ENCODE data around the gene ANGPT4. TPM values are rescaled to one million over a fixed set of nuclear protein-coding genes. Genes with fewer than 3 reads are reported as not detected.

ANGPT4 gene
- polyA plus RNA-seq, 1 of the 3 experiments (the other 2 are of a cell fraction) = not detected

DNA sequence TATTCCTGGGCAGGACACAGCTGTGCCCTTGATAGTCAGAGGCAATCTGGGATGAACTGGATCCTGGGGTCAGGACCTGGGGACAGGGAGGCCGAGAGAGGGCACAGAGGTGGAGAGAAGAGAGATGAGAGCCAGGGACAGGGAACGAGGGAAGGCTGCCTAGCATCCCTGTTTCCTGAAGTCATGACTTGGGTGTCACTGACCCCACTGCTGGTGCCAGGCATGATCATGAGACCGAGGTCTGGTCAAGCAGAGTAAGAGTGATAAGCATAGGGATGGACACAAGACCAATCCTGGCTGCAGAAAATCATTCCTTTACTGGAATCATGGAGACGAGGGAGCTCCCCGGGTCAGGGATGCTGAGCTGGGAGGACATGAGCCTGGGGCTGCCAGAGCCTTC, 46.5 kb downstream of the ANGPT4 start:
- Histone ChIP-seq H3F3A (replicated peaks; ENCODE audit: insufficient read depth) (no peaks in the 10 kb centered on the region), H3K4me1 (ENCODE audit: control insufficient read depth in 1 of 2, insufficient read depth in 2 of 2, low read depth in 1 of 2, low read length in 1 of 2) (no peaks in the 10 kb centered on the region), H3K36me3 (replicated peaks in 1 of 2; ENCODE audit: control insufficient read depth in 1 of 2, insufficient read depth in 2 of 2, low read length in 1 of 2) (no peaks in the 10 kb centered on the region), H3K9ac (no peak overlapping the region), H3K9me3 (no peaks in the 10 kb centered on the region), H4K20me1 (ENCODE audit: insufficient read depth) (no peaks in the 10 kb centered on the region), H3K27ac (ENCODE audit: low read depth in 2 of 2, low read length in 1 of 2) (no peak overlapping the region), H3K79me2 (ENCODE audit: insufficient read depth) (no peaks in the 10 kb centered on the region), H2AFZ (ENCODE audit: low read depth) (no peak overlapping the region), H3K27me3 (ENCODE audit: insufficient read depth) (no peaks in the 10 kb centered on the region), H3K9me2 (no peaks in the 10 kb centered on the region), H3K4me3 (ENCODE audit: low read depth in 2 of 2, low read length in 1 of 2) (no peak overlapping the region), H3K4me2 (no peak overlapping the region)
- WGBS (ENCODE audit: low lambda C conversion rate) = 24% methylated on average over 5 of the region's 5 CpGs
- DNase-seq = no peak
- no peak for TF ChIP-seq POLR2AphosphoS5 (IDR thresholded peaks at IDR 0.05; ENCODE audit: low read depth, low read length)
- CTCF ChIA-PET = interaction anchor here (1.1 kb wide), 1 partner anchor 20 kb away, joined by 3 read pairs; no protein-coding TSS in a partner anchor
- POLR2A ChIA-PET = no interaction called here

DNA sequence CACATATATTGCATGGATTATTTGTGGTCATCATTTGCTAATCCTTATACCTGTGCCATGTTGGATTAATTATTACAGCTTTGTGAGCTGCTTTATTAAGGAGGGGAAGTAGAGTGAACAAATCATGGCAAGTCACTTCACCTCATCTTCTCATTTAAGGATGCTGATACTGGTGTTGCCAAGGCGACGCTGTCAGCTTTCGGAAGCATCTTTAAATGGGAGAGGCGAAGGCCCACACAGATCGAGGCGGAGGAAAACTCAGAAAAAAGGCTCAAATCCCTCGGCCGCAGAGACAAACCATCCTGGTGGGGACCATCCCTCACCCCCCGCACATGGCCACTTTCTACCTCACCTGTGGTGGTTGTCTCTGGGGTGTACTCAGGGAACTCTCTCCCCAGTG, 47.9 kb downstream of the ANGPT4 start:
- WGBS (ENCODE audit: low lambda C conversion rate) = 87% methylated on average over 9 of the region's 9 CpGs
- no peak overlapping the region for H3K4me3 ChIP-seq (ENCODE audit: low read depth in 2 of 2, low read length in 1 of 2)

More for the DNA sequence above, 47.9 kb downstream of the ANGPT4 start:
- ChIA-PET POLR2A (no interaction called here), CTCF (no interaction called here)
- H4K20me1 ChIP-seq (ENCODE audit: insufficient read depth) = no peaks in the 10 kb centered on the region
- TF ChIP-seq POLR2AphosphoS5 (IDR thresholded peaks at IDR 0.05; ENCODE audit: low read depth, low read length) (no peak), TEAD4 (IDR thresholded peaks at IDR 0.05; ENCODE audit: borderline replicate concordance, insufficient read depth) (no peak), FOSL2 (IDR thresholded peaks at IDR 0.05; ENCODE audit: borderline replicate concordance, low read depth) (no peak), FOXJ3 (CRISPR knock-in tag; IDR thresholded peaks at IDR 0.05) (no peak), GABPA (IDR thresholded peaks at IDR 0.05; ENCODE audit: low read depth) (no peak), TAF1 (IDR thresholded peaks at IDR 0.05; ENCODE audit: borderline replicate concordance, low read depth, low read length) (no peak), NRF1 (IDR thresholded peaks at IDR 0.05; ENCODE audit: low read depth, low read length) (no peak), RCOR1 (IDR thresholded peaks at IDR 0.05; ENCODE audit: low read length) (no peak), TCF12 (IDR thresholded peaks at IDR 0.05) (no peak), EP300 (IDR thresholded peaks at IDR 0.05; ENCODE audit: borderline replicate concordance in 1 of 2, low read depth in 1 of 2, low read length in 1 of 2) (no peak), GATA2 (CRISPR knock-in tag; IDR thresholded peaks at IDR 0.05) (no peak), YY1 (IDR thresholded peaks at IDR 0.05; ENCODE audit: low read depth) (no peak)
- TF ChIP-seq, protein P1, sequence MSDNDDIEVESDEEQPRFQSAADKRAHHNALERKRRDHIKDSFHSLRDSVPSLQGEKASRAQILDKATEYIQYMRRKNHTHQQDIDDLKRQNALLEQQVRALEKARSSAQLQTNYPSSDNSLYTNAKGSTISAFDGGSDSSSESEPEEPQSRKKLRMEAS (IDR thresholded peaks at IDR 0.05; ENCODE audit: low read depth) = no peak
- TF ChIP-seq, protein P2, sequence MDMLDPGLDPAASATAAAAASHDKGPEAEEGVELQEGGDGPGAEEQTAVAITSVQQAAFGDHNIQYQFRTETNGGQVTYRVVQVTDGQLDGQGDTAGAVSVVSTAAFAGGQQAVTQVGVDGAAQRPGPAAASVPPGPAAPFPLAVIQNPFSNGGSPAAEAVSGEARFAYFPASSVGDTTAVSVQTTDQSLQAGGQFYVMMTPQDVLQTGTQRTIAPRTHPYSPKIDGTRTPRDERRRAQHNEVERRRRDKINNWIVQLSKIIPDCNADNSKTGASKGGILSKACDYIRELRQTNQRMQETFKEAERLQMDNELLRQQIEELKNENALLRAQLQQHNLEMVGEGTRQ (IDR thresholded peaks at IDR 0.05; ENCODE audit: borderline replicate concordance, low read depth, low read length) = no peak
- TF ChIP-seq, protein P3, sequence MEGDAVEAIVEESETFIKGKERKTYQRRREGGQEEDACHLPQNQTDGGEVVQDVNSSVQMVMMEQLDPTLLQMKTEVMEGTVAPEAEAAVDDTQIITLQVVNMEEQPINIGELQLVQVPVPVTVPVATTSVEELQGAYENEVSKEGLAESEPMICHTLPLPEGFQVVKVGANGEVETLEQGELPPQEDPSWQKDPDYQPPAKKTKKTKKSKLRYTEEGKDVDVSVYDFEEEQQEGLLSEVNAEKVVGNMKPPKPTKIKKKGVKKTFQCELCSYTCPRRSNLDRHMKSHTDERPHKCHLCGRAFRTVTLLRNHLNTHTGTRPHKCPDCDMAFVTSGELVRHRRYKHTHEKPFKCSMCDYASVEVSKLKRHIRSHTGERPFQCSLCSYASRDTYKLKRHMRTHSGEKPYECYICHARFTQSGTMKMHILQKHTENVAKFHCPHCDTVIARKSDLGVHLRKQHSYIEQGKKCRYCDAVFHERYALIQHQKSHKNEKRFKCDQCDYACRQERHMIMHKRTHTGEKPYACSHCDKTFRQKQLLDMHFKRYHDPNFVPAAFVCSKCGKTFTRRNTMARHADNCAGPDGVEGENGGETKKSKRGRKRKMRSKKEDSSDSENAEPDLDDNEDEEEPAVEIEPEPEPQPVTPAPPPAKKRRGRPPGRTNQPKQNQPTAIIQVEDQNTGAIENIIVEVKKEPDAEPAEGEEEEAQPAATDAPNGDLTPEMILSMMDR (IDR thresholded peaks at IDR 0.05) = no peak
- TF ChIP-seq, protein P4, sequence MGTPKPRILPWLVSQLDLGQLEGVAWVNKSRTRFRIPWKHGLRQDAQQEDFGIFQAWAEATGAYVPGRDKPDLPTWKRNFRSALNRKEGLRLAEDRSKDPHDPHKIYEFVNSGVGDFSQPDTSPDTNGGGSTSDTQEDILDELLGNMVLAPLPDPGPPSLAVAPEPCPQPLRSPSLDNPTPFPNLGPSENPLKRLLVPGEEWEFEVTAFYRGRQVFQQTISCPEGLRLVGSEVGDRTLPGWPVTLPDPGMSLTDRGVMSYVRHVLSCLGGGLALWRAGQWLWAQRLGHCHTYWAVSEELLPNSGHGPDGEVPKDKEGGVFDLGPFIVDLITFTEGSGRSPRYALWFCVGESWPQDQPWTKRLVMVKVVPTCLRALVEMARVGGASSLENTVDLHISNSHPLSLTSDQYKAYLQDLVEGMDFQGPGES (IDR thresholded peaks at IDR 0.05; ENCODE audit: low read depth, low read length) = no peak
- TF ChIP-seq, protein P5, sequence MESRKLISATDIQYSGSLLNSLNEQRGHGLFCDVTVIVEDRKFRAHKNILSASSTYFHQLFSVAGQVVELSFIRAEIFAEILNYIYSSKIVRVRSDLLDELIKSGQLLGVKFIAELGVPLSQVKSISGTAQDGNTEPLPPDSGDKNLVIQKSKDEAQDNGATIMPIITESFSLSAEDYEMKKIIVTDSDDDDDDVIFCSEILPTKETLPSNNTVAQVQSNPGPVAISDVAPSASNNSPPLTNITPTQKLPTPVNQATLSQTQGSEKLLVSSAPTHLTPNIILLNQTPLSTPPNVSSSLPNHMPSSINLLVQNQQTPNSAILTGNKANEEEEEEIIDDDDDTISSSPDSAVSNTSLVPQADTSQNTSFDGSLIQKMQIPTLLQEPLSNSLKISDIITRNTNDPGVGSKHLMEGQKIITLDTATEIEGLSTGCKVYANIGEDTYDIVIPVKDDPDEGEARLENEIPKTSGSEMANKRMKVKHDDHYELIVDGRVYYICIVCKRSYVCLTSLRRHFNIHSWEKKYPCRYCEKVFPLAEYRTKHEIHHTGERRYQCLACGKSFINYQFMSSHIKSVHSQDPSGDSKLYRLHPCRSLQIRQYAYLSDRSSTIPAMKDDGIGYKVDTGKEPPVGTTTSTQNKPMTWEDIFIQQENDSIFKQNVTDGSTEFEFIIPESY (IDR thresholded peaks at IDR 0.05; ENCODE audit: borderline replicate concordance, low read depth) = no peak
- no peaks in the 10 kb centered on the region for H3K79me2 ChIP-seq (ENCODE audit: insufficient read depth)
- H3K27me3 ChIP-seq (ENCODE audit: insufficient read depth) = no peaks in the 10 kb centered on the region
- H3K9ac ChIP-seq = no peak overlapping the region
- H3F3A ChIP-seq (replicated peaks; ENCODE audit: insufficient read depth) = no peaks in the 10 kb centered on the region
- no peak overlapping the region for H3K27ac ChIP-seq (ENCODE audit: low read depth in 2 of 2, low read length in 1 of 2)
- no peaks in the 10 kb centered on the region for H3K36me3 ChIP-seq (replicated peaks in 1 of 2; ENCODE audit: control insufficient read depth in 1 of 2, insufficient read depth in 2 of 2, low read length in 1 of 2)
- H2AFZ ChIP-seq (ENCODE audit: low read depth) = no peak overlapping the region
- H3K9me2 ChIP-seq = no peaks in the 10 kb centered on the region
- H3K4me2 ChIP-seq = no peak overlapping the region
- DNase-seq = no peak
- H3K9me3 ChIP-seq = no peaks in the 10 kb centered on the region
- no peaks in the 10 kb centered on the region for H3K4me1 ChIP-seq (ENCODE audit: control insufficient read depth in 1 of 2, insufficient read depth in 2 of 2, low read depth in 1 of 2, low read length in 1 of 2)
